ENCODE results near the gene FHOD3. TPM values are rescaled to one million over a fixed set of nuclear protein-coding genes. Genes with fewer than 3 reads are reported as not detected.

The FHOD3 gene
- total and polyA plus RNA-seq, 2 of the 8 experiments (the other 6 are each of a cell fraction or from before 2014, with no cell fraction given) = 9.7 to 10.5 TPM

- H3K56ac ChIP-seq (replicated peaks; ENCODE audit: insufficient read length, low read depth, low read length) = no peak overlapping the region
- TF ChIP-seq RXRA (IDR thresholded peaks at IDR 0.05; ENCODE audit: insufficient read depth, low read depth, low read length) = no peak
- no peak for TF ChIP-seq BACH1 (IDR thresholded peaks at IDR 0.05; ENCODE audit: low read length)
- TF ChIP-seq SRF (IDR thresholded peaks at IDR 0.05; ENCODE audit: low read depth, low read length) = no peak
- no peak for TF ChIP-seq SP4 (IDR thresholded peaks at IDR 0.05; ENCODE audit: low read length)
- TF ChIP-seq MAX (IDR thresholded peaks at IDR 0.05) = no peak
- TF ChIP-seq E2F6 (IDR thresholded peaks at IDR 0.05) = no peak
- H3K79me1 ChIP-seq (ENCODE audit: low read depth, low read length) = no peaks in the 10 kb centered on the region; the same call in 1 of the 2 replicates
- no peak overlapping the region for H2BK20ac ChIP-seq (ENCODE audit: low read length)
- no peaks in the 10 kb centered on the region for H3K36me3 ChIP-seq (ENCODE audit: control insufficient read depth in 2 of 4, insufficient read depth in 4 of 4, low read length in 3 of 4)
- no peaks in the 10 kb centered on the region for H3K23me2 ChIP-seq (ENCODE audit: low read depth, low read length)
- POLR2A ChIA-PET (ENCODE audit: partially characterized antibody) = no interaction called here
- H3K4me2 ChIP-seq (ENCODE audit: insufficient read depth in 1 of 2, low read depth in 2 of 2, low read length in 2 of 2) = no peak overlapping the region
- WGBS, 2 experiments (ENCODE audit: extremely low coverage in 1 of 2, insufficient coverage in 1 of 2, insufficient read length in 1 of 2, insufficient replicate concordance in 2 of 2, low coverage in 1 of 2, low lambda C conversion rate in 2 of 2, missing lambda C conversion rate in 1 of 2) = 88% methylated on average over 1 of the region's 3 CpGs; no CpG with 5 or more reads in 1 of the 2 experiments
- no peaks in the 10 kb centered on the region for H3K4me1 ChIP-seq (replicated peaks in 1 of 4; ENCODE audit: control insufficient read depth in 3 of 4, insufficient read depth in 4 of 4, low read length in 3 of 4)
- H2AK5ac ChIP-seq (ENCODE audit: low read depth, low read length) = no peak overlapping the region
- no peaks in the 10 kb centered on the region for H3K79me2 ChIP-seq (ENCODE audit: control insufficient read depth in 1 of 2, insufficient read depth in 2 of 2, low read length in 2 of 2)
- no peak overlapping the region for H3K18ac ChIP-seq (ENCODE audit: extremely low read depth, low read length)
- FAIRE-seq (no peak), DNase-seq (ENCODE audit: low read depth in 1 of 2, low spot score in 2 of 2) (no peak)
- no peak overlapping the region for H3K27ac ChIP-seq (ENCODE audit: low read depth, low read length)
- H3K27me3 ChIP-seq (replicated peaks in 1 of 4; ENCODE audit: control insufficient read depth in 3 of 4, extremely low read depth in 1 of 4, insufficient read depth in 3 of 4, low read length in 3 of 4) = no peaks in the 10 kb centered on the region
- H4K5ac ChIP-seq (ENCODE audit: insufficient read length, low read depth, low read length) = no peak overlapping the region
- H3K4ac ChIP-seq (replicated peaks; ENCODE audit: insufficient read length, low read depth, low read length) = no peak overlapping the region
- no peak overlapping the region for H4K91ac ChIP-seq (replicated peaks; ENCODE audit: insufficient read length, low read length)
- no peak overlapping the region for H3K23ac ChIP-seq (ENCODE audit: insufficient read length)
- no peak overlapping the region for H3K9ac ChIP-seq (replicated peaks in 1 of 4; ENCODE audit: extremely low read depth in 1 of 4, low read depth in 3 of 4, low read length in 3 of 4)
- no peak overlapping the region for H2BK120ac ChIP-seq (replicated peaks; ENCODE audit: low read depth, low read length)
- no peak overlapping the region for H2AFZ ChIP-seq (ENCODE audit: low read length)
- no peak overlapping the region for H2BK5ac ChIP-seq (ENCODE audit: low read depth, low read length)
- H4K8ac ChIP-seq (ENCODE audit: extremely low read depth, insufficient read depth, low read length) = no peak overlapping the region
- CTCF ChIA-PET (ENCODE audit: partially characterized antibody) = interaction anchor here (0.9 to 1.8 kb wide), 2 partner anchors 12 to 82 kb away, joined by 4 to 5 read pairs; partner anchors contain the start of gene FHOD3
- H3K9me3 ChIP-seq (ENCODE audit: insufficient read depth in 2 of 2, low read depth in 1 of 2, low read length in 1 of 2) = no peaks in the 10 kb centered on the region
- H4K20me1 ChIP-seq (replicated peaks in 1 of 2; ENCODE audit: control insufficient read depth in 1 of 2, insufficient read depth in 2 of 2, low read length in 2 of 2) = peaks cover 0 to 2% of the 10 kb centered on the region in 2 experiments
- H3K4me3 ChIP-seq (ENCODE audit: extremely low read depth in 1 of 4, insufficient read depth in 2 of 4, low read depth in 3 of 4, low read length in 4 of 4) = no peak overlapping the region
- H2BK15ac ChIP-seq (ENCODE audit: low read length) = no peak overlapping the region
- H3K14ac ChIP-seq (ENCODE audit: insufficient read length) = no peak overlapping the region
- H2BK12ac ChIP-seq (ENCODE audit: low read depth, low read length) = no peak overlapping the region
Measured at GRCh38 chr18:36380173-36380827, 82.8 kb downstream of the FHOD3 start.
